ENCODE measurements around the gene STK36. TPM values are rescaled to one million over a fixed set of nuclear protein-coding genes. Genes with fewer than 3 reads are reported as not detected.
"Not testable (repeated sequence)": the region's sequence is repeated elsewhere in the genome, so short reads cannot be mapped to it uniquely, and the experiment has no call there.

Gene STK36
- total and polyA plus RNA-seq, 2 experiments from 2014 or later: 29.9 to 42.7 TPM

DNA sequence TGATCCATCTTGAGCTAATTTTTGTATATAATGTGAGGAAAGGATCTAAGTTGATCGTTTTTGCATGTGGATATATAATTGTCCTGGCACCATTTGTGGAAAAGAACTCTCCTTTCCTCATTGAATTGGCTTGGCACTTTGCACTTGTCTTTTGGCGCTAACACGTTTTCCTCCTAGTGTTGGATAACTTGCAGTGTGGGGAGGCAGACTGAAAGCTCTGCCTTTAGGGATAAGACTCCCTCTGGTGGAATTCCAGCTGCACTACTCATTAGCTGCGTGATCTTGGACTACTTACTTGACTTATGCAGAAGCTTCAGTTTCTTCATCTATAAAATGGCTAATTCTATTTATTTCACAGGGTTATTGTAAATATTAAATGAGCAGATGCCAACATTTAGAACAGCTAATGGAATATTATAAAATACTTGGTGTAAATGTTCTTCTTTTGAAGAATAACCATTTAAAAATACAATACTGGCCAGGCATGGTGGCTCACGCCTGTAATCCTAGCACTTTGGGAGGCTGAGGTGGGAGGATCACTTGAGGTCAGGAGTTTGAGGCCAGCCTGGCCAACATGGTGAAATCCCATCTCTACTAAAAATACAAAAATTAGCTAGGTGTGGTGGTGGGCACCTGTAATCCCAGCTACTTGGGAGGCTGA is 15.6 kb downstream of the STK36 start:
- not testable (repeated sequence) for H4K20me1 ChIP-seq (ENCODE audit: insufficient read depth, poor library complexity, severe bottlenecking); H3K79me2 ChIP-seq; H3K4me2 ChIP-seq; H3K36me3 ChIP-seq (replicated peaks; ENCODE audit: insufficient read depth, low read depth); H2AFZ ChIP-seq; H3K4me1 ChIP-seq (ENCODE audit: insufficient read depth); H3K4me3 ChIP-seq; H3K9me2 ChIP-seq (replicated peaks; ENCODE audit: insufficient read depth); H3K9me3 ChIP-seq (ENCODE audit: low read depth); H3K27ac ChIP-seq; H3K27me3 ChIP-seq
- 37% methylated on average over 5 of the region's 5 CpGs for WGBS (ENCODE audit: low lambda C conversion rate, missing lambda C conversion rate)
- TF ChIP-seq, protein P1, sequence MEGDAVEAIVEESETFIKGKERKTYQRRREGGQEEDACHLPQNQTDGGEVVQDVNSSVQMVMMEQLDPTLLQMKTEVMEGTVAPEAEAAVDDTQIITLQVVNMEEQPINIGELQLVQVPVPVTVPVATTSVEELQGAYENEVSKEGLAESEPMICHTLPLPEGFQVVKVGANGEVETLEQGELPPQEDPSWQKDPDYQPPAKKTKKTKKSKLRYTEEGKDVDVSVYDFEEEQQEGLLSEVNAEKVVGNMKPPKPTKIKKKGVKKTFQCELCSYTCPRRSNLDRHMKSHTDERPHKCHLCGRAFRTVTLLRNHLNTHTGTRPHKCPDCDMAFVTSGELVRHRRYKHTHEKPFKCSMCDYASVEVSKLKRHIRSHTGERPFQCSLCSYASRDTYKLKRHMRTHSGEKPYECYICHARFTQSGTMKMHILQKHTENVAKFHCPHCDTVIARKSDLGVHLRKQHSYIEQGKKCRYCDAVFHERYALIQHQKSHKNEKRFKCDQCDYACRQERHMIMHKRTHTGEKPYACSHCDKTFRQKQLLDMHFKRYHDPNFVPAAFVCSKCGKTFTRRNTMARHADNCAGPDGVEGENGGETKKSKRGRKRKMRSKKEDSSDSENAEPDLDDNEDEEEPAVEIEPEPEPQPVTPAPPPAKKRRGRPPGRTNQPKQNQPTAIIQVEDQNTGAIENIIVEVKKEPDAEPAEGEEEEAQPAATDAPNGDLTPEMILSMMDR (IDR thresholded peaks at IDR 0.05; ENCODE audit: poor library complexity): peak; percentile 70
- peak; percentile 87 for DNase-seq (ENCODE audit: low spot score)

DNA sequence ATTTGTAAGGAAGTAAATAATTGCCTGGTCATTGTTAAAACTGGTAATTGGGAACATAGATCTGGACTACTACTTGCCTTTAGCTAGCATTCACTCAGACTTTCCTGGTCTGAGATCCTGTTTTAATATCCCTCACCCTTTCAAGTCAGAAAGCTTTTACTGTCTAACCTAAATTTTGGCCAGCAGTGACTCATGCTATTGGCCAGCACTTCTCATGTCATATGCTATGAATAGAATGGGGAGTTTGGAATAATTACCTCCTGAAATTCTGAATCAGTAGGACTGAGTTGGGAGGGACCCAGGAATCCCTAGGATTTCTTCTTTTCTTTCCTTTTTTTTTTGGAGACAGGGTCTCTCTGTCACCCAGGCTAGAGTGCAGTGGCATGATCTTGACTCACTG is 19.3 kb downstream of the STK36 start:
- Histone ChIP-seq H4K20me1 (ENCODE audit: insufficient read depth, poor library complexity, severe bottlenecking) (no peaks in the 10 kb centered on the region), H3K4me2 (no peak overlapping the region), H3K4me3 (no peak overlapping the region), H3K36me3 (replicated peaks; ENCODE audit: insufficient read depth, low read depth) (no peaks in the 10 kb centered on the region), H2AFZ (no peak overlapping the region), H3K9me3 (ENCODE audit: low read depth) (no peaks in the 10 kb centered on the region), H3K4me1 (ENCODE audit: insufficient read depth) (no peaks in the 10 kb centered on the region), H3K79me2 (no peaks in the 10 kb centered on the region), H3K27me3 (no peaks in the 10 kb centered on the region), H3K9me2 (replicated peaks; ENCODE audit: insufficient read depth) (no peaks in the 10 kb centered on the region), H3K27ac (no peak overlapping the region)
- TF ChIP-seq EZH2 (IDR thresholded peaks at IDR 0.05; ENCODE audit: borderline replicate concordance) (no peak), EZH2phosphoT487 (IDR thresholded peaks at IDR 0.05; ENCODE audit: low read depth, severe bottlenecking, unreplicated experiment) (no peak)
- TF ChIP-seq, protein P1 (IDR thresholded peaks at IDR 0.05; ENCODE audit: poor library complexity): no peak
- no peak for DNase-seq (ENCODE audit: low spot score)

DNA sequence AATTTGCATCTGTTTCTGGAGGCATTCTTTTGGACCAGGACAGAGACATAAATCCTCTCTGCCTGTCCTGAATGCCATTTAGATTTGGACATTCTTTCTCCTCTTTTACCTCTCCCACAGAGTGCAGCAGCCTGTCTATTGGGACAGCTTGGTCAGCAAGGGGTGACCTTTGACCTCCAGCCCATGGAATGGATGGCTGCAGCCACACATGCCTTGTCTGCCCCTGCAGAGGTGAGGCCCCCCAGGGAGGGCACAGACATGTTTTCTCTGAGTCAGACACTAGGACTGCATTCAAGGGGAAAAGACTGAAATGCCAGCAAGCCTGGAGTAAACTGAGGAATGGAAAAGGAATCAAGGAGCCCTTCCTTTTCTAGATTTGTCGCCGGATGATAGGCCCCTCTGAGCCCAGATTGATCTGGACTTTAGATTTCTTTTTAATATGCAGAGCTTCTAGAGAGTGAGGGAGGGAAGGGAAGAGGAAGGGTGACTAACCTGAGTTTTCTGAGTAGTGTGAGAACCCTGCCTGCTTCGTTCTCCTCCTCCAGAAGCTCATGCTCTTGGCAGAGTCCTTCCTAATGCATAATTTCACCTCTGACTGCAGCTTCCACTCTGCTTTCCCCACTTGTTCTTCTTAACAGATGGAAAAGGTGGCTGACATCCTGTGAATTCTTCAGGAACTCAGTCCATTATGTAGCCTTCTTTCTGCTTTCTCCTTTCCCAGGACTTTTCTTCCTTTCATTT is 22.7 kb downstream of the STK36 start:
- Histone ChIP-seq H3K27ac (no peak overlapping the region), H3K79me2 (no peaks in the 10 kb centered on the region), H3K36me3 (replicated peaks; ENCODE audit: insufficient read depth, low read depth) (no peaks in the 10 kb centered on the region), H3K4me1 (ENCODE audit: insufficient read depth) (no peaks in the 10 kb centered on the region), H2AFZ (no peak overlapping the region), H3K27me3 (no peaks in the 10 kb centered on the region), H3K9me3 (ENCODE audit: low read depth) (no peaks in the 10 kb centered on the region), H3K4me2 (no peak overlapping the region), H3K9me2 (replicated peaks; ENCODE audit: insufficient read depth) (no peaks in the 10 kb centered on the region), H3K4me3 (no peak overlapping the region), H4K20me1 (ENCODE audit: insufficient read depth, poor library complexity, severe bottlenecking) (no peaks in the 10 kb centered on the region)
- TF ChIP-seq EZH2phosphoT487 (IDR thresholded peaks at IDR 0.05; ENCODE audit: low read depth, severe bottlenecking, unreplicated experiment): no peak
- no peak for TF ChIP-seq EZH2 (IDR thresholded peaks at IDR 0.05; ENCODE audit: borderline replicate concordance)
- TF ChIP-seq, protein P1 (IDR thresholded peaks at IDR 0.05; ENCODE audit: poor library complexity): no peak
- WGBS (ENCODE audit: low lambda C conversion rate, missing lambda C conversion rate): 81% methylated on average over 3 of the region's 3 CpGs
- no peak for DNase-seq (ENCODE audit: low spot score)
